Natural killer cell (primary cell): ENCODE data around the gene DIP2C. TPM values are rescaled to one million over a fixed set of nuclear protein-coding genes. Genes with fewer than 3 reads are reported as not detected.
A peak's percentile ranks its signal among the peaks of the same experiment; 100 is the strongest.

Experiments
- ATAC-seq, 3 donors: fragments of 150-1000 bp in 2 of 3; fragments of 200-7000 bp in 1 of 3; cut with Tn5 transposase; 1 replicate in 1 of 3; 2 replicates in 2 of 3; pipeline ENCODE4 v1.10.0; 2021; ENCODE audit warnings: mild to moderate bottlenecking in 2 of 3, moderate library complexity in 2 of 3
- DNase-seq, 2 donors: peaks; one replicate each; pipeline versions ENCODE4 v3.0.0 to v3.0.0-alpha.2; 2013 to 2021; ENCODE audit warnings: mixed read lengths in 1 of 2
- H3K27ac ChIP-seq: one replicate; pipeline ENCODE4 v1.5.1; 2013; ENCODE audit warnings: mild to moderate bottlenecking, low read length
- H3K27me3 ChIP-seq: one replicate; pipeline ENCODE4 v1.6.1; 2013; ENCODE audit warnings: low read length; ENCODE audit not compliant: control insufficient read depth, insufficient read depth
- H3K36me3 ChIP-seq: one replicate; pipeline ENCODE4 v1.6.1; 2013; ENCODE audit warnings: low read length; ENCODE audit not compliant: control insufficient read depth, insufficient read depth
- H3K4me1 ChIP-seq: one replicate; pipeline ENCODE4 v1.6.1; 2013; ENCODE audit warnings: low read length; ENCODE audit not compliant: control insufficient read depth, insufficient read depth
- H3K4me3 ChIP-seq: one replicate; pipeline ENCODE4 v1.5.1; 2013; ENCODE audit warnings: low read length
- H3K9me3 ChIP-seq: one replicate; pipeline ENCODE4 v1.6.1; 2013; ENCODE audit warnings: low read length; ENCODE audit not compliant: control insufficient read depth, insufficient read depth
- H3K27ac Mint-ChIP-seq, 2 donors: one replicate each; pipeline ENCODE4 v1.8.0; 2022; ENCODE audit warnings: mild to moderate bottlenecking in 2 of 2, mixed read lengths in 2 of 2, moderate library complexity in 1 of 2
- H3K27me3 Mint-ChIP-seq, 2 donors: one replicate each; pipeline ENCODE4 v1.8.0; 2022; ENCODE audit warnings: low read depth in 2 of 2, mixed read lengths in 2 of 2
- H3K36me3 Mint-ChIP-seq: one replicate; pipeline ENCODE4 v1.8.0; 2022; ENCODE audit warnings: mixed read lengths
- H3K4me1 Mint-ChIP-seq, 2 donors: one replicate each; pipeline ENCODE4 v1.8.0; 2022; ENCODE audit warnings: mixed read lengths in 2 of 2
- H3K4me3 Mint-ChIP-seq: one replicate; pipeline ENCODE4 v1.8.0; 2022; ENCODE audit warnings: mild to moderate bottlenecking, moderate library complexity, mixed read lengths
- H3K9me3 Mint-ChIP-seq, 2 donors: one replicate each; pipeline ENCODE4 v1.8.0; 2022; ENCODE audit warnings: mixed read lengths in 2 of 2
- WGBS: methylation state at CpG from one replicate; pipeline ENCODE4 v1.1.7; 2013; ENCODE audit warnings: missing lambda C conversion rate; ENCODE audit not compliant: insufficient coverage; 5-methylcytosine and 5-hydroxymethylcytosine counted together
- intact Hi-C: fragments of 100-400 bp; cut with micrococcal nuclease; formaldehyde crosslinking; loops from one replicate; pipeline ENCODE4 v1.14.2; 2022
- total RNA-seq, 4 donors: library from RNA; stranded (reverse); fragments of 120-200 nt in 1 of 4; gene quantifications; one replicate each; pipeline versions ENCODE4 v1.2.3 to v1.2.4, GENCODE V29; 2013 to 2022
- TF ChIP-seq, protein P1 (sequence below): fragments of 200-600 bp; IDR thresholded peaks from one replicate; pipeline ENCODE4 v1.8.0; 2022; ENCODE audit warnings: antibody characterized with exemption

The DIP2C gene
- total RNA-seq, 3 donors from 2014 or later (not counting 1 experiment from before 2014, with no cell fraction given): 1.5 to 5.8 (median 3.8) TPM

DNA sequence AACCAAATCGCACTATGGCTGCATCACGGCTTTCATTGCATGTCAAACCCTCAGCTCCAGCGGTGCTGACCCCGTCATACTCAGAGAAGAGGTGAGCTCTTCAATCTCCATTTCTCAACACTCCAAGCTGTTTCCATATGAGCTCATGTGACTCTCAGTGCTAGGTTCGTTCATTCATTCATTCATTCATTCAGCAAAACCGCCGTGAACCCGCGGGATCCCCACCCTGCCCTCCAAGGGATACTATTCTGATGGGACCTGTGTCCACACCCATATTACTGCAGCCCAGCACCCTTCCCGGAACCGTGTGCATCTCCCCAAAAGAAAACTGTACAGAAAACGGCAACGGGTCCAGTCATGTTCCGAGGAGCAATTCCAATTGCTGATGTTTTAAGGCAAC is 184.7 kb downstream of the DIP2C start:
- Histone ChIP-seq H3K27me3 (peaks cover 4% of the 10 kb centered on the region), H3K27ac (no peak overlapping the region), H3K36me3 (no peaks in the 10 kb centered on the region), H3K9me3 (no peaks in the 10 kb centered on the region), H3K4me3 (no peak overlapping the region), H3K4me1 (peaks cover 27% of the 10 kb centered on the region)
- TF ChIP-seq, protein P1, sequence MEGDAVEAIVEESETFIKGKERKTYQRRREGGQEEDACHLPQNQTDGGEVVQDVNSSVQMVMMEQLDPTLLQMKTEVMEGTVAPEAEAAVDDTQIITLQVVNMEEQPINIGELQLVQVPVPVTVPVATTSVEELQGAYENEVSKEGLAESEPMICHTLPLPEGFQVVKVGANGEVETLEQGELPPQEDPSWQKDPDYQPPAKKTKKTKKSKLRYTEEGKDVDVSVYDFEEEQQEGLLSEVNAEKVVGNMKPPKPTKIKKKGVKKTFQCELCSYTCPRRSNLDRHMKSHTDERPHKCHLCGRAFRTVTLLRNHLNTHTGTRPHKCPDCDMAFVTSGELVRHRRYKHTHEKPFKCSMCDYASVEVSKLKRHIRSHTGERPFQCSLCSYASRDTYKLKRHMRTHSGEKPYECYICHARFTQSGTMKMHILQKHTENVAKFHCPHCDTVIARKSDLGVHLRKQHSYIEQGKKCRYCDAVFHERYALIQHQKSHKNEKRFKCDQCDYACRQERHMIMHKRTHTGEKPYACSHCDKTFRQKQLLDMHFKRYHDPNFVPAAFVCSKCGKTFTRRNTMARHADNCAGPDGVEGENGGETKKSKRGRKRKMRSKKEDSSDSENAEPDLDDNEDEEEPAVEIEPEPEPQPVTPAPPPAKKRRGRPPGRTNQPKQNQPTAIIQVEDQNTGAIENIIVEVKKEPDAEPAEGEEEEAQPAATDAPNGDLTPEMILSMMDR: no peak
- H3K9me3 Mint-ChIP-seq: no peaks in the 10 kb centered on the region
- WGBS: 93% methylated on average over 14 of the region's 14 CpGs
- no peaks in the 10 kb centered on the region for H3K36me3 Mint-ChIP-seq
- no peak overlapping the region for H3K4me3 Mint-ChIP-seq
- intact Hi-C loops: no loop called here
- no peak for ATAC-seq
- peaks cover 9 to 12% of the 10 kb centered on the region in 2 donors for H3K4me1 Mint-ChIP-seq
- no peak for DNase-seq
- no peak overlapping the region for H3K27ac Mint-ChIP-seq
- peaks cover 30 to 38% of the 10 kb centered on the region in 2 donors for H3K27me3 Mint-ChIP-seq

DNA sequence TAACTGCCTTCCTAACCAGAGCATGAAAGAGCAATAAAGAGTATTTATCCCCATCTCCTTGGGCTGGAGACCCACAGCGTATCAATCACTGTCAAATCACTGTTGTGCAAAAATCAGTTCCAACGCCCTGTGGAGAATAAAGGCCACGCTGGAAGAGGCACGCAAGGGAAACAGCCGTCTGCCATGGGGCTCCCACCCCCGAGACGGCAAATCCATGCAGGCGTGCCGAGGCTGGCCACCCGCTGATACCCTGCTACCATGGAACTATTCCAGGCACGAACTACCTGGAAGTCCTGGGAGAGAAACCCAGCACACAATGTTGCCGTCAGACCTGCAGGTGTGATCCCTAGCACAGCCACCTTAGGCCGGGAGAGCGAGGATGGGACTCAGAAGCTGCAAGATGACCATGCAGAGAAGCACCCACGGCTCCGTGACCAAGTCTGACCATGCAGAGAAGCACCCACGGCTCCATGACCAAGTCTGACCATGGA is 185.3 kb downstream of the DIP2C start:
- H3K27me3 ChIP-seq: peaks cover 4% of the 10 kb centered on the region
- peaks cover 12 to 13% of the 10 kb centered on the region in 2 donors for H3K4me1 Mint-ChIP-seq
- peaks cover 27% of the 10 kb centered on the region for H3K4me1 ChIP-seq
- no peaks in the 10 kb centered on the region for H3K36me3 Mint-ChIP-seq
- ATAC-seq (no peak), DNase-seq (no peak)
- no peak overlapping the region for H3K4me3 Mint-ChIP-seq
- intact Hi-C loops: no loop called here
- no peaks in the 10 kb centered on the region for H3K9me3 ChIP-seq
- H3K27ac Mint-ChIP-seq: no peak overlapping the region
- H3K9me3 Mint-ChIP-seq: no peaks in the 10 kb centered on the region
- TF ChIP-seq, protein P1: no peak
- no peaks in the 10 kb centered on the region for H3K36me3 ChIP-seq
- no peak overlapping the region for H3K4me3 ChIP-seq
- WGBS: 93% methylated on average over 17 of the region's 17 CpGs
- peaks cover 30 to 39% of the 10 kb centered on the region in 2 donors for H3K27me3 Mint-ChIP-seq
- H3K27ac ChIP-seq: no peak overlapping the region

DNA sequence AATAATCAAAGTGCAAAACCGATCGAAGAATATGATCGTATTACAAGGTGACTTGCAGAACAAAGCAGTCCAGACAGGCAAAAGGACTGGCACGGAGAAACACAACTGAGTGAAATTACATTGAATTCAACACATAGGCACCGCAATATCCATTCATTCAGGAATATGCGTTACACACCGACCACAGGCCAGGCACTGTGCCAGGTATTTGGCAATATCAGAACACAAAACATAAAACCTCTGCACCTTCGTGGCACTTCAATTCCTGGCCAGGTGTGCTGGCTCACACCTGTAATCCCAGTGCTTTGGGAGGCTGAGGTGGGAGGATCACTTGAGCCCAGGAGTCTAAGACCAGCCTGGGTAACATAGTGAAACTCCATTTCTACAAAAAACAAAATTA is 187.9 kb downstream of the DIP2C start:
- TF ChIP-seq, protein P1: no peak
- DNase-seq (no peak), ATAC-seq (no peak)
- H3K4me3 Mint-ChIP-seq: no peak overlapping the region
- no peaks in the 10 kb centered on the region for H3K36me3 Mint-ChIP-seq
- peaks cover 22% of the 10 kb centered on the region for H3K4me1 ChIP-seq
- H3K27ac ChIP-seq: no peak overlapping the region
- no peaks in the 10 kb centered on the region for H3K9me3 Mint-ChIP-seq
- peaks cover 4% of the 10 kb centered on the region for H3K27me3 ChIP-seq
- peaks cover 36 to 42% of the 10 kb centered on the region in 2 donors for H3K27me3 Mint-ChIP-seq
- peaks cover 12 to 22% of the 10 kb centered on the region in 2 donors for H3K4me1 Mint-ChIP-seq
- WGBS: 50% methylated on average over 7 of the region's 8 CpGs
- H3K4me3 ChIP-seq: no peak overlapping the region
- intact Hi-C loops: no loop called here
- no peaks in the 10 kb centered on the region for H3K9me3 ChIP-seq
- H3K36me3 ChIP-seq: no peaks in the 10 kb centered on the region
- no peak overlapping the region for H3K27ac Mint-ChIP-seq

DNA sequence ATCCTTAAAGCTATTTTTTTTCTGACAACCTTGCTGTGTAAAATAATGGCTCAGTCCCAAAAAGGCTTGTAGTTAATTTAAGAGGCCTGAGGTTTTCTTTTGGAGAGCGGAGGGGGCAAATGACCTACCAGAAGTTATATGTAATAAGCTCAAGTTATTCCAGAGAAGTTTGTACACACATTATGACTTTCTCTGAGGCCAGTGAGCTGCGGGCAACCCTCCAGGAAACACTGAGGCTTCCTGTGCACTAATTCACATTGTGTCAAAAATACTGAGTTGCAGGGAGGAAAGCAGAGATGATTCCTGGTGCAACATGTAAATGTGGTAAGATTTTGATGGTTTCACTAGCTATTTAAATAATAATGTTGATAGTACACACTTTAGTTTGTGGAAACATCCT is 188.6 kb downstream of the DIP2C start:
- intact Hi-C loops: no loop called here
- TF ChIP-seq, protein P1: no peak
- H3K9me3 ChIP-seq: no peaks in the 10 kb centered on the region
- no peak overlapping the region for H3K4me3 ChIP-seq
- H3K27me3 Mint-ChIP-seq: peaks cover 36 to 40% of the 10 kb centered on the region in 2 donors
- no peak overlapping the region for H3K4me3 Mint-ChIP-seq
- 0% methylated on average over 2 of the region's 2 CpGs for WGBS
- H3K4me1 Mint-ChIP-seq: peaks cover 12 to 22% of the 10 kb centered on the region in 2 donors
- no peak overlapping the region for H3K27ac Mint-ChIP-seq
- H3K9me3 Mint-ChIP-seq: no peaks in the 10 kb centered on the region
- ATAC-seq (peak in 1 of 3 donors; percentile 47), DNase-seq (peak in 1 of 2 donors; percentile 23)
- H3K36me3 ChIP-seq: no peaks in the 10 kb centered on the region
- peaks cover 4% of the 10 kb centered on the region for H3K27me3 ChIP-seq
- H3K4me1 ChIP-seq: peaks cover 14% of the 10 kb centered on the region
- no peaks in the 10 kb centered on the region for H3K36me3 Mint-ChIP-seq
- no peak overlapping the region for H3K27ac ChIP-seq
